BE2C (cell line): ENCODE measurements around the gene TRIM40.
"Not testable (repeated sequence)": the region's sequence is repeated elsewhere in the genome, so short reads cannot be mapped to it uniquely, and the experiment has no call there.

Experiments used
- DNase-seq: peaks from one replicate; pipeline ENCODE4 v3.0.0-alpha.2; 2020
- H3K27me3 ChIP-seq: fragments of 250-450 bp; sonication (Bioruptor Pico); 2 replicates; pipeline ENCODE4 v1.5.1; 2020; ENCODE audit warnings: mild to moderate bottlenecking
- H3K36me3 ChIP-seq: fragments of 250-450 bp; sonication (Bioruptor Pico); 2 replicates; pipeline ENCODE4 v1.5.1; 2020; ENCODE audit warnings: mild to moderate bottlenecking
- H3K4me1 ChIP-seq: fragments of 250-450 bp; sonication (Bioruptor Pico); 2 replicates; pipeline ENCODE4 v1.5.1; 2020
- H3K4me3 ChIP-seq: 2 replicates; pipeline ENCODE4 v1.5.1; 2011; ENCODE audit warnings: low read depth, low read length
- H3K9me3 ChIP-seq: fragments of 250-450 bp; sonication (Bioruptor Pico); 2 replicates; pipeline ENCODE4 v1.5.1; 2020
- TF ChIP-seq, protein P1 (sequence below): IDR thresholded peaks from 2 replicates; pipeline ENCODE4 v1.5.1; 2012; ENCODE audit warnings: mild to moderate bottlenecking, low read depth, low read length

The TRIM40 gene

GRCh38 chr6:30112402-30112994, 23.4 kb upstream of the TRIM40 start:
- H3K27me3 ChIP-seq = peaks cover 40% of the 10 kb centered on the region
- no peaks in the 10 kb centered on the region for H3K9me3 ChIP-seq
- DNase-seq = no peak
- H3K36me3 ChIP-seq = no peaks in the 10 kb centered on the region
- no peaks in the 10 kb centered on the region for H3K4me1 ChIP-seq
- H3K4me3 ChIP-seq = no peak overlapping the region
- TF ChIP-seq, protein P1, sequence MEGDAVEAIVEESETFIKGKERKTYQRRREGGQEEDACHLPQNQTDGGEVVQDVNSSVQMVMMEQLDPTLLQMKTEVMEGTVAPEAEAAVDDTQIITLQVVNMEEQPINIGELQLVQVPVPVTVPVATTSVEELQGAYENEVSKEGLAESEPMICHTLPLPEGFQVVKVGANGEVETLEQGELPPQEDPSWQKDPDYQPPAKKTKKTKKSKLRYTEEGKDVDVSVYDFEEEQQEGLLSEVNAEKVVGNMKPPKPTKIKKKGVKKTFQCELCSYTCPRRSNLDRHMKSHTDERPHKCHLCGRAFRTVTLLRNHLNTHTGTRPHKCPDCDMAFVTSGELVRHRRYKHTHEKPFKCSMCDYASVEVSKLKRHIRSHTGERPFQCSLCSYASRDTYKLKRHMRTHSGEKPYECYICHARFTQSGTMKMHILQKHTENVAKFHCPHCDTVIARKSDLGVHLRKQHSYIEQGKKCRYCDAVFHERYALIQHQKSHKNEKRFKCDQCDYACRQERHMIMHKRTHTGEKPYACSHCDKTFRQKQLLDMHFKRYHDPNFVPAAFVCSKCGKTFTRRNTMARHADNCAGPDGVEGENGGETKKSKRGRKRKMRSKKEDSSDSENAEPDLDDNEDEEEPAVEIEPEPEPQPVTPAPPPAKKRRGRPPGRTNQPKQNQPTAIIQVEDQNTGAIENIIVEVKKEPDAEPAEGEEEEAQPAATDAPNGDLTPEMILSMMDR = no peak

- TF ChIP-seq, protein P1 = no peak
- no peak for DNase-seq
- Histone ChIP-seq H3K27me3 (peaks cover 40% of the 10 kb centered on the region), H3K36me3 (no peaks in the 10 kb centered on the region), H3K4me1 (no peaks in the 10 kb centered on the region), H3K4me3 (no peak within 1 kb of the TSS), H3K9me3 (no peaks in the 10 kb centered on the region)
These were observed 22.8 kb upstream of the TRIM40 start, which contains the start of gene TRIM31 for GRCh38 chr6:30113003-30113759. TSS of gene TRIM31 (minus strand) at chr6:30113090. CDS start at chr6:30112805, 285 bp downstream.

- Histone ChIP-seq H3K4me3 (no peak overlapping the region), H3K4me1 (no peaks in the 10 kb centered on the region), H3K9me3 (no peaks in the 10 kb centered on the region), H3K27me3 (peaks cover 43% of the 10 kb centered on the region), H3K36me3 (no peaks in the 10 kb centered on the region)
- TF ChIP-seq, protein P1 = no peak
- DNase-seq = no peak
These were observed 22.1 kb upstream of the TRIM40 start for GRCh38 chr6:30113841-30114240.

DNA sequence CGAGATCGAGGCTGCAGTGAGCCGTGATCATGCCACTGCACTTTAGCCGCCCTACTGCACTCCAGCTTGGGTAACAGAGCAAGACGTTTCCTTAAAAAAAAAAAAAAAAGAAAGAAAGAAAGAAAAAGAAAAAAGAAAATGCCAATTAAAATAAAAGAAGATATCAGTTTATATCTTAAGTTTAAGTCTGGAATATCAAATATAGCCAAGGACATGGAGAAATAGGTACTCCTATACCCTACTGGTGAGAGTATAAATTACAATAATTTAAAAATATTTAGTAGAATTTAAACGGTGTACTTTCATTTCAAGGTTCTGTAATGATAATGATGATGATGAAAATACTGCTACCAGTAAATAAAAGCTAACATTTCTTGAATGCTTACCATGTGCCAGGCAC, 19.2 kb upstream of the TRIM40 start:
- Histone ChIP-seq H3K9me3 (no peaks in the 10 kb centered on the region), H3K4me1 (no peaks in the 10 kb centered on the region), H3K36me3 (no peaks in the 10 kb centered on the region), H3K27me3 (peaks cover 31% of the 10 kb centered on the region), H3K4me3 (no peak overlapping the region)
- DNase-seq = no peak
- TF ChIP-seq, protein P1 = no peak

GRCh38 chr6:30118691-30119090, 17.2 kb upstream of the TRIM40 start:
- not testable (repeated sequence) for H3K4me3 ChIP-seq
- peaks cover 11% of the 10 kb centered on the region for H3K27me3 ChIP-seq

DNA sequence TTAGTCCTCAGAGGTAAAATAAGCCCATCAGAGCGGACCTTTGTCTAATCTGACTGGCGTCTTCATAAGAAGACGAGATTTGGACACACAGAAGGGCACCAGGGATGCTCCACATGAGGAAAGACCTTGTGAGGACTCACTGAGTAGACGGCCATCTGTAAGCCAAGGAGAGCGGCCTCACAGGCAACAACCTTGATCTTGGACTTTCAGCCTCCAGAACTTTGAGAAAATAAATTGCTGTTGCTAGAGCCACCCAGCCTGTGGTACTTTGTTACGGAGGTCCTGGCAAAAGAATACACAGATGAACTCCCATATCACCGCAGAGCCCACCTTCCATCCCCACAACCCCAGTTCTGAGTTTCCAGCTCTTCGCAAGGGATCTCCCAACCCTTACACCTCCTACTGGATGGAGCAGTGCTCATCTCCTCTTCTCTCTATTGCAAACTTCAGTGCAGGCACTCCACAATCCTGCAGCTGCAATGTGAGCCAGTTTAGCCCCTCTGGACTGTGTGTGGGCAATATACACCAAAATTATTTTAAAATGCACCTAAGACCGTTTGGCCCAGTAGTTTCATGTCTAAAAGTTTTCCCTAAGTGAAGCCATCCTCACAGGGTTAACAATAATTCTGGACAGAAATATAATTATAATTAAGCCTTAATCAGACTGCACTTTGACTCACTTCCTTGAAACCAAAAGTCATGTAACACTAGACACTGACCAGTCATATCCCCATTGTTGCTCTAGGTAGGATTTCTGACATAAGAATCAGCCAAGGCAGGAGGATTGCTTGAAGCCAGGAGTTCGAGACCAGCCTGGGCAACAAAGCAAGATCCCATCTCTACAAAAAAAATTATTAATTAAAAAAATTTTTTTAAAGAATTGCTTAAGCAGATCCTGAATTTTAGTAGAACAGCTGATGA, 14.2 kb upstream of the TRIM40 start:
- Histone ChIP-seq H3K4me3 (no peak overlapping the region), H3K27me3 (peaks cover 20% of the 10 kb centered on the region), H3K4me1 (no peaks in the 10 kb centered on the region), H3K36me3 (no peaks in the 10 kb centered on the region), H3K9me3 (no peaks in the 10 kb centered on the region)
- TF ChIP-seq, protein P1 = no peak
- DNase-seq = no peak

More at GRCh38 chr6:30118691-30119090, 17.2 kb upstream of the TRIM40 start:
- H3K4me1 ChIP-seq, DNase-seq, H3K36me3 ChIP-seq, H3K9me3 ChIP-seq: not testable (repeated sequence)
